OCI-LY3 (cell line): ENCODE measurements around the gene ASH1L.

ENCODE experiments used
- EZH2phosphoT487 ChIP-seq: fragments of 200-600 bp; shearing (Covaris generic); IDR thresholded peaks from 2 replicates; pipeline ENCODE4 v1.6.1; 2018; ENCODE audit warnings: antibody characterized with exemption, mixed run types, low read depth
- TF ChIP-seq, protein P1 (sequence below): fragments of 200-600, 300-600 bp; sonication (generic); IDR thresholded peaks from 2 replicates; pipeline ENCODE4 v1.5.1; 2014; ENCODE audit warnings: antibody characterized with exemption, low read length, low read depth

- TF ChIP-seq, protein P1, sequence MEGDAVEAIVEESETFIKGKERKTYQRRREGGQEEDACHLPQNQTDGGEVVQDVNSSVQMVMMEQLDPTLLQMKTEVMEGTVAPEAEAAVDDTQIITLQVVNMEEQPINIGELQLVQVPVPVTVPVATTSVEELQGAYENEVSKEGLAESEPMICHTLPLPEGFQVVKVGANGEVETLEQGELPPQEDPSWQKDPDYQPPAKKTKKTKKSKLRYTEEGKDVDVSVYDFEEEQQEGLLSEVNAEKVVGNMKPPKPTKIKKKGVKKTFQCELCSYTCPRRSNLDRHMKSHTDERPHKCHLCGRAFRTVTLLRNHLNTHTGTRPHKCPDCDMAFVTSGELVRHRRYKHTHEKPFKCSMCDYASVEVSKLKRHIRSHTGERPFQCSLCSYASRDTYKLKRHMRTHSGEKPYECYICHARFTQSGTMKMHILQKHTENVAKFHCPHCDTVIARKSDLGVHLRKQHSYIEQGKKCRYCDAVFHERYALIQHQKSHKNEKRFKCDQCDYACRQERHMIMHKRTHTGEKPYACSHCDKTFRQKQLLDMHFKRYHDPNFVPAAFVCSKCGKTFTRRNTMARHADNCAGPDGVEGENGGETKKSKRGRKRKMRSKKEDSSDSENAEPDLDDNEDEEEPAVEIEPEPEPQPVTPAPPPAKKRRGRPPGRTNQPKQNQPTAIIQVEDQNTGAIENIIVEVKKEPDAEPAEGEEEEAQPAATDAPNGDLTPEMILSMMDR = no peak
- TF ChIP-seq EZH2phosphoT487 = no peak
Measured at GRCh38 chr1:155529929-155530328, 32.7 kb downstream of the ASH1L start.
